RWPE2 (cell line): Measurements from ENCODE around the gene GINS1.
A peak's percentile ranks its signal among the peaks of the same experiment; 100 is the strongest.

Experiments used
- ATAC-seq: fragments of 200-7000 bp; cut with Tn5 transposase; 3 replicates; pipeline ENCODE4 v1.9.1; 2021; ENCODE audit warnings: low read depth
- DNase-seq: peaks from one replicate; pipeline ENCODE4 v3.0.0-alpha.2; 2020; ENCODE audit warnings: low spot score
- H3K27ac ChIP-seq: fragments of 450-650 bp; 2 replicates; pipeline ENCODE4 v1.5.1; 2017; ENCODE audit warnings: mild to moderate bottlenecking; ENCODE audit not compliant: poor library complexity, severe bottlenecking
- H3K27me3 ChIP-seq: fragments of 250-450 bp; sonication (Bioruptor Pico); 2 replicates; pipeline ENCODE4 v1.5.1; 2021; ENCODE audit warnings: mild to moderate bottlenecking, moderate library complexity; ENCODE audit not compliant: insufficient read depth, poor library complexity, severe bottlenecking
- H3K36me3 ChIP-seq: fragments of 250-450 bp; sonication (Bioruptor Pico); 2 replicates; pipeline ENCODE4 v1.5.1; 2020; ENCODE audit warnings: low read depth, mild to moderate bottlenecking, moderate library complexity
- H3K4me1 ChIP-seq: fragments of 250-450 bp; sonication (Bioruptor Pico); 2 replicates; pipeline ENCODE4 v1.5.1; 2021; ENCODE audit warnings: mild to moderate bottlenecking, moderate library complexity; ENCODE audit not compliant: insufficient read depth, poor library complexity, severe bottlenecking
- H3K4me3 ChIP-seq: fragments of 250-450 bp; sonication (Bioruptor Pico); 2 replicates; pipeline ENCODE4 v1.5.1; 2021; ENCODE audit warnings: mild to moderate bottlenecking, moderate library complexity; ENCODE audit not compliant: severe bottlenecking
- H3K9me3 ChIP-seq: fragments of 250-450 bp; sonication (Bioruptor Pico); 2 replicates; pipeline ENCODE4 v1.5.1; 2021; ENCODE audit warnings: mild to moderate bottlenecking, moderate library complexity; ENCODE audit not compliant: severe bottlenecking
- CTCF ChIP-seq: fragments of 450-650 bp; IDR thresholded peaks from one replicate; pipeline ENCODE4 v1.5.1; 2017; ENCODE audit warnings: mild to moderate bottlenecking, moderate library complexity; ENCODE audit not compliant: poor library complexity, severe bottlenecking

Gene GINS1

GRCh38 chr20:25372584-25373336, 34.7 kb upstream of the GINS1 start:
- ATAC-seq (peak; percentile 89), DNase-seq (no peak)
- TF ChIP-seq CTCF: no peak
- no peaks in the 10 kb centered on the region for H3K36me3 ChIP-seq
- H3K4me3 ChIP-seq: no peak overlapping the region
- H3K9me3 ChIP-seq: no peaks in the 10 kb centered on the region
- H3K27ac ChIP-seq: no peak overlapping the region
- no peaks in the 10 kb centered on the region for H3K4me1 ChIP-seq
- no peaks in the 10 kb centered on the region for H3K27me3 ChIP-seq

DNA sequence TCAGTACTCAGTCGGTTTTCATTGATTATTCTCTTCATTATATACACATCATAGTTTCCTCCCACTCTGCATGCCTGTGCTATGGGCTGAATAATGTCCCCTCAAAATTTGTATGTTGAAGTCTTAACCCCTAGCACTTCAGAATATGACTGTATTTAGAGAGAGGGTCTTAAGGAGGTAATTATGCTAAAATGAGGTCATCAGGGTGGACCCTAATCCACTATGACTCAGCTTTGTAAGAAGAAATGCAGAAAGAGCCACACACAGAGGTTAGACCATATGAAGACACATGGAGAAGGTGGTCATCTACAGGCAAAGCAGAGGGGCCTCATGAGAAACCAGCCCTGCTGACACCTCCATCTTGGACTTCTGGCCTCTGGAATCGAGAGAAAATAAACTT, 32.6 kb upstream of the GINS1 start:
- H3K36me3 ChIP-seq: no peaks in the 10 kb centered on the region
- DNase-seq (no peak), ATAC-seq (no peak)
- H3K4me1 ChIP-seq: no peaks in the 10 kb centered on the region
- H3K4me3 ChIP-seq: no peak overlapping the region
- H3K27ac ChIP-seq: no peak overlapping the region
- no peaks in the 10 kb centered on the region for H3K27me3 ChIP-seq
- no peaks in the 10 kb centered on the region for H3K9me3 ChIP-seq
- TF ChIP-seq CTCF: no peak

DNA sequence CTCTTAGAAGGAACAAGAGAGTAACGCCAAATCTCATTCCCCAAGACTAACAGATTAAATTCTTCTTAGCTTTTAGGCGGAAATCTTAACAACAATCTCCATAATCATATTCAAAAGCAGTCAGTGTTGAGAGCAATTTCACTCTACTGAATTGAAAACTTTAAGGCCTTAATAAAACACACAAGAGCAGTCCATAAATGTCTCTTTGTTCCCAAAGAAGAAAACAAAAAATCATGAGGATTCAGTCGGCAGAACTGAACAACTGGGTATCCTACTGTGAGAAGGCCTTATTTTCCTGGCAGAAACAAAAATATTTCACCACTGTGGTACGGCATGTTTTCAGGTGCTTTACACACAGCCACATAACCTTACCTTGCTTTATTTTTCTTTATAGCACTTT, 31.2 kb upstream of the GINS1 start:
- no peak for TF ChIP-seq CTCF
- H3K9me3 ChIP-seq: no peaks in the 10 kb centered on the region
- H3K27ac ChIP-seq: no peak overlapping the region
- no peaks in the 10 kb centered on the region for H3K4me1 ChIP-seq
- H3K36me3 ChIP-seq: no peaks in the 10 kb centered on the region
- H3K27me3 ChIP-seq: no peaks in the 10 kb centered on the region
- DNase-seq: no peak
- H3K4me3 ChIP-seq: no peak overlapping the region
- ATAC-seq: no peak

DNA sequence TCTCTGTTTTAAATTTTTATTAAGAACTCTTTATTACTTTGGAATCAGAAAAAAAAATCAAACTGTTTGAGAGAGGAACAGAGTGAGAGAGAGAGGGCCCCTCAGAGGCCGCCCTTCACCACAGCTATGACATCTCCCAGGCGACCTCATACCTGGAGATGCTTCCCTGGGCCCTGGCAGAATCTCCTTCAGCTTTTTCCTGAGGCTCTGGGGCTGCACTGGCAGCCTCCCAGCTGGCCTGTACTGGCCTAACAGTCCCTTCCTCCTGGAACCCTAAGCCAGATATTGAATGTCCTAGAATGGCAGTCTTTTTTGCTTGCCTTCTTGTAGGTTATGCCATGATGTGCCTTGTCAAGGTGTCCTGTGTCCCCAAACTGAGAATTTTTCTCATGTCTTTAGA, 30.6 kb upstream of the GINS1 start:
- H3K27me3 ChIP-seq: no peaks in the 10 kb centered on the region
- DNase-seq (no peak), ATAC-seq (no peak)
- no peak for TF ChIP-seq CTCF
- H3K4me3 ChIP-seq: no peak overlapping the region
- no peaks in the 10 kb centered on the region for H3K36me3 ChIP-seq
- H3K4me1 ChIP-seq: no peaks in the 10 kb centered on the region
- H3K9me3 ChIP-seq: no peaks in the 10 kb centered on the region
- no peak overlapping the region for H3K27ac ChIP-seq

- no peak for TF ChIP-seq CTCF
- DNase-seq (no peak), ATAC-seq (no peak)
- Histone ChIP-seq H3K36me3 (no peaks in the 10 kb centered on the region), H3K4me1 (no peaks in the 10 kb centered on the region), H3K27ac (no peak overlapping the region), H3K27me3 (no peaks in the 10 kb centered on the region), H3K4me3 (no peak overlapping the region), H3K9me3 (no peaks in the 10 kb centered on the region)
Observed at GRCh38 chr20:25378189-25378883, 29.1 kb upstream of the GINS1 start.
